GM10248 (cell line): ENCODE results near the gene EHMT1.

ENCODE experiments used
- CTCF ChIA-PET: fragments of 300-600 bp; sonication (Branson Sonifier 250); formaldehyde crosslinking; extraction: SDS; loops from one replicate; lab custom pipeline; 2021; ENCODE audit warnings: antibody characterized with exemption; lab: Yijun Ruan, JAX
- POLR2A ChIA-PET: fragments of 350-650 bp; sonication (Branson Sonifier 250); formaldehyde crosslinking; extraction: SDS; loops from one replicate; lab custom pipeline; 2020; ENCODE audit warnings: antibody characterized with exemption; lab: Yijun Ruan, JAX
- DNase-seq: peaks from one replicate; pipeline ENCODE4 v3.0.0; 2012; ENCODE audit errors: extremely low spot score
- CTCF ChIP-seq: IDR thresholded peaks from 2 replicates; pipeline ENCODE4 v1.5.1; 2012; ENCODE audit warnings: mild to moderate bottlenecking, low read depth; ENCODE audit errors: extremely low read depth, missing control alignments, control extremely low read depth

EHMT1 gene

GRCh38 chr9:137642118-137642601 lies 23.4 kb downstream of the EHMT1 start:
- no peak for TF ChIP-seq CTCF
- no peak for DNase-seq
- CTCF ChIA-PET, result interaction anchor here (1.0 to 2.1 kb wide), 2 partner anchors 9 to 14 kb away, joined by 3 to 5 read pairs; no protein-coding TSS in a partner anchor
- POLR2A ChIA-PET, result no interaction called here

- CTCF ChIA-PET, result no interaction called here
- no peak for TF ChIP-seq CTCF
- POLR2A ChIA-PET, result no interaction called here
- no peak for DNase-seq
These were observed 24.1 kb downstream of the EHMT1 start for GRCh38 chr9:137642892-137643291.

- TF ChIP-seq CTCF, result no peak
- POLR2A ChIA-PET, result no interaction called here
- CTCF ChIA-PET, result interaction anchor here (1.1 kb wide), 2 partner anchors 8 to 14 kb away, joined by 3 to 4 read pairs; no protein-coding TSS in a partner anchor
- no peak for DNase-seq
These were observed 25.1 kb downstream of the EHMT1 start for GRCh38 chr9:137643921-137644320.

- no peak for TF ChIP-seq CTCF
- CTCF ChIA-PET, result interaction anchor here (1.2 kb wide), 1 partner anchor 15 kb away, joined by 4 read pairs; no protein-coding TSS in a partner anchor
- POLR2A ChIA-PET, result no interaction called here
- DNase-seq, result no peak
These were observed 26.4 kb downstream of the EHMT1 start for GRCh38 chr9:137645211-137645610.

- no peak for DNase-seq
- no peak for TF ChIP-seq CTCF
- ChIA-PET POLR2A (no interaction called here), CTCF (interaction anchor here (1.0 to 1.4 kb wide), 4 partner anchors 10 to 20 kb away, joined by 3 to 7 read pairs (median 4); no protein-coding TSS in a partner anchor)
These were observed 27.5 kb downstream of the EHMT1 start for GRCh38 chr9:137646341-137646740.

GRCh38 chr9:137647096-137647714 lies 28.4 kb downstream of the EHMT1 start:
- no peak for DNase-seq
- CTCF ChIA-PET, result interaction anchor here (1.2 to 1.4 kb wide), 2 partner anchors 11 to 19 kb away, joined by 3 to 7 read pairs; no protein-coding TSS in a partner anchor
- no peak for TF ChIP-seq CTCF
- POLR2A ChIA-PET, result no interaction called here
